IPS-18a (cell line): ENCODE data around the gene FAM168A.

Source experiments
- H3K27ac ChIP-seq: one replicate; pipeline ENCODE4 v1.5.1; 2013; ENCODE audit warnings: low read length
- H3K27me3 ChIP-seq: one replicate; pipeline ENCODE4 v1.6.1; 2013; ENCODE audit warnings: mild to moderate bottlenecking, low read length; ENCODE audit not compliant: control insufficient read depth, insufficient read depth
- H3K36me3 ChIP-seq: one replicate; pipeline ENCODE4 v1.6.1; 2013; ENCODE audit warnings: low read depth, low read length; ENCODE audit not compliant: control insufficient read depth
- H3K4me1 ChIP-seq: one replicate; pipeline ENCODE4 v1.6.1; 2013; ENCODE audit warnings: low read depth, low read length; ENCODE audit not compliant: control insufficient read depth
- H3K4me3 ChIP-seq: one replicate; pipeline ENCODE4 v1.5.1; 2013; ENCODE audit warnings: low read length
- H3K9ac ChIP-seq: one replicate; pipeline ENCODE4 v1.6.1; 2013; ENCODE audit warnings: mild to moderate bottlenecking, low read length, moderate library complexity
- H3K9me3 ChIP-seq: one replicate; pipeline ENCODE4 v1.6.1; 2013; ENCODE audit warnings: low read depth, low read length; ENCODE audit not compliant: control insufficient read depth

The FAM168A gene

DNA sequence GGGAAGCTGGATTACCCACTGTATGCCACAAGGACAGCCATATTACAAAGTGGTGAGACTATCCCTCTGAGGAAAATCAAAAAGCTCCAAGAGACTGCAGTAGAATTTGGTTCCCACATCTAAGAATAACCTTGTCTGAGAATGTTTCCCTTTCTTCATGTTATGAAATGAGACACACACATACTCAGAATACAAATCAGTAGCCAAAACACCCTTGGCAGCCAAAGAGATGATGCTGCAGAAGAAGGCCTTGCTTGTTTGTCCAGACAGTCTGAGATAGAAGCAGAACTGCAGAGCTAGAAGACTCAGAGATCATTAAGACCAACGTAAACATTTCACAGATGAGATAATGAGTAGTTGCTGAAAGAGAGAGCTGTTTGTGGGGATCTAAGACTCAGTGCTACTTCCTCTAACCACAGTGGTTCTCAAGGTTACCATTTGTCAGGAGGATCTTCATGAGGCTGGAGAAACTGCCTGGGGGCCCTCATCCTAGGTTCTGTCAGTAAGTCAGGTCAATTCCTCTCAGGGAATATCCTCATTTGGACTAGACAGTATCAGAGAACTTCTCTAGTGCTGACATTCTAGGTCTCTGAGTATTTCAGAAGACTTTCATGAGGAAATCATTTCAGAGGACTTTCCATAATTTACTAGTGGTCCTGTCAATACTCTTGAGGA lies 182.8 kb downstream of the FAM168A start:
- Histone ChIP-seq H3K4me3 (no peak overlapping the region), H3K36me3 (no peaks in the 10 kb centered on the region), H3K9ac (no peak overlapping the region), H3K9me3 (no peaks in the 10 kb centered on the region), H3K27ac (no peak overlapping the region), H3K27me3 (no peaks in the 10 kb centered on the region), H3K4me1 (no peaks in the 10 kb centered on the region)

DNA sequence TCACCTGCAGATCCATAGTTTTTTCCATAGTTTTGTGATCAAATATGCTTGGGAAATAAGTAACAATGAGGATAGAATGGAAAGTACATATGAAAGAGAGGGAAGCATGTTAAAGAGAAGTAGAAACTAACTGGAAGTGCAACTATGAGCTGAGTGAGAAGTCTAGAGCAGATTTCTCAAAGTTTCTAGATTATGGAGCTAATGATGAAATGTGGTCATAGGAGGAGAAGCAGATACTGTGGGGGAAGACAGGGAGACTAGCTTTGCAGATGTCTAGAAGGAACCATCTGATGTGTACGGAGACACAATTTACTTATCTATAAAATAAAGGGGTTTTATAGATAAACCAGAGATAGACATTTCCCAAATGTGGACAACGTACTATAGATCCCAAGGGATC lies 184.7 kb downstream of the FAM168A start:
- Histone ChIP-seq H3K9me3 (no peaks in the 10 kb centered on the region), H3K9ac (no peak overlapping the region), H3K4me3 (no peak overlapping the region), H3K4me1 (no peaks in the 10 kb centered on the region), H3K27me3 (no peaks in the 10 kb centered on the region), H3K27ac (no peak overlapping the region), H3K36me3 (no peaks in the 10 kb centered on the region)

DNA sequence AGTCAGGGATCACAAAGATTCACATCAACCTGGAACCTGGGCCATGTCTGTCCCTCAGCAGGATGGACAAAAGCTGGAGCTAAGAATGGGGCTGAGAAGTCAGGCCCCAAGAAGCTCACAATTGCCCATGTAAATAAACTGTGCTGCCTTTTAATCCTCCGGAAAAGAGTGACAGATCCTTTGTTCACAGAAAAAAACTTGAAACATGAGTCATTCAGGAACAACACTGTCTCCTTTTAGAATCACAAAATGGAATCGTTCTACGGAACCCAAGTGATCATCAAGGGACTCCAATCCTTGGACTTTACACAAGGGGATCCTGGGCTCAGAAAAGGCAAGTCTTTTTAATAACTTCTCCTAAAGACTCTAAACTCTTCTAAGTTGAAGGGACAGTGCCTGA lies 185.6 kb downstream of the FAM168A start:
- Histone ChIP-seq H3K4me3 (no peak overlapping the region), H3K36me3 (no peaks in the 10 kb centered on the region), H3K27ac (no peak overlapping the region), H3K9me3 (no peaks in the 10 kb centered on the region), H3K4me1 (no peaks in the 10 kb centered on the region), H3K27me3 (no peaks in the 10 kb centered on the region), H3K9ac (no peak overlapping the region)

DNA sequence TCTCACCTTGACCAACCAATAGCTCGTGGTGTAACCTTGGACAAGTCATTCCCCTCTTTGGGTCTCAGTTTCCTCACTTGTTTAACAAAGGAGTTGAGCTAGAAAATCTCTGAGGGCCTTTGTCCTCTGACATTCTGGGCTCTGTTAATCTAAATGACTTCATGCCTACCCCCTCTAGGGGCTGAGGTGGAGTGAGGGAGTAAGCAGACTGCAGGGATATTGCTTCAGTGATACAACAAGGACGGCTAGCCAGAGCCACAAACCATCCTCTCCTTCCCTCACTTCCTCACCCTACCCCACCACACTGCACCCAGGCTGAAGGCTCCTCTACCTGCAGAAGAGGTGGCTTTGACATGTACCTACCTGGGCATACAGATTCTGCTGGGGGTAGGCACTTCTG lies 186.9 kb downstream of the FAM168A start:
- no peaks in the 10 kb centered on the region for H3K27me3 ChIP-seq
- no peak overlapping the region for H3K4me3 ChIP-seq
- no peak overlapping the region for H3K9ac ChIP-seq
- H3K4me1 ChIP-seq: no peaks in the 10 kb centered on the region
- H3K27ac ChIP-seq: no peak overlapping the region
- no peaks in the 10 kb centered on the region for H3K36me3 ChIP-seq
- no peaks in the 10 kb centered on the region for H3K9me3 ChIP-seq

DNA sequence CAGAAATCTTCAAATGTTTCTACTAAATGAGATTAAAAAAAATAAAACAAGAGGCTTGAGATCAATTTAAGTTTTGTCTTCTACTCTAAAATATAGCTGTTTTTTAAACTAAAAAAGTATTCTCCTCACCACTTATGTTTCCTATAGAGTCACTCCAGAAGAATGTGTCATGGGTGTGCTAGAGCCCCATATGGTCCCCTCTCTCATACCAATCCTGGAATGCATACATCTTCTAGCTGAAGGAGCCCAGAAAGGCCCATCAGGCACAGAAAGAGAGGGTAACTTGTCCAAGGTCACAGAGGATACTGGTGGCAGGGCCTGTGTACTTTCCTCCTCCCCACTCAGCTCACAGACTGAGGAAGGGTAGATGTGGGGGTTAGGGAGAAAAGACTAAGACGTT lies 187.3 kb downstream of the FAM168A start:
- Histone ChIP-seq H3K9ac (no peak overlapping the region), H3K27ac (no peak overlapping the region), H3K36me3 (no peaks in the 10 kb centered on the region), H3K27me3 (no peaks in the 10 kb centered on the region), H3K4me1 (no peaks in the 10 kb centered on the region), H3K9me3 (no peaks in the 10 kb centered on the region), H3K4me3 (no peak overlapping the region)

DNA sequence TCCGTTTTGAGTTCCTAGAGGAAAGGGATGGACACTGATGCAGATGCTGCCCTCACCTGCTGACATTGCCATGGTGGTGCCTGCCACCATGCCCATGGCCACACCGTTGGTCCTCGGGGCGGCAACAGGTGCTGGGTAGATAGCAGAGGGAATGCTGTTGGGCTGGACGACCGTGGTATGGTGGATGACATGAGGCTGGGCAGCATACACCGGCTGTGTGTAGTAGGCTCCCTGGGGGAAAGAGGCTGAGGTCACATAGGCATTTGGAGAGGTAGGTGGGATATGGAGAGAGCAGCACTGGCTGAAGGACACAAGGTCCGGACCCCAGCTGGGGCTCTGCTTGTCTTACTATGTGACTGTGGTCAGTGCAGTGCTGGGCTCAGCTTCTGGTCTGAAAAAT lies 188.5 kb downstream of the FAM168A start:
- H3K27me3 ChIP-seq: no peaks in the 10 kb centered on the region
- no peak overlapping the region for H3K4me3 ChIP-seq
- no peaks in the 10 kb centered on the region for H3K36me3 ChIP-seq
- H3K9ac ChIP-seq: no peak overlapping the region
- no peaks in the 10 kb centered on the region for H3K9me3 ChIP-seq
- H3K4me1 ChIP-seq: no peaks in the 10 kb centered on the region
- no peak overlapping the region for H3K27ac ChIP-seq

DNA sequence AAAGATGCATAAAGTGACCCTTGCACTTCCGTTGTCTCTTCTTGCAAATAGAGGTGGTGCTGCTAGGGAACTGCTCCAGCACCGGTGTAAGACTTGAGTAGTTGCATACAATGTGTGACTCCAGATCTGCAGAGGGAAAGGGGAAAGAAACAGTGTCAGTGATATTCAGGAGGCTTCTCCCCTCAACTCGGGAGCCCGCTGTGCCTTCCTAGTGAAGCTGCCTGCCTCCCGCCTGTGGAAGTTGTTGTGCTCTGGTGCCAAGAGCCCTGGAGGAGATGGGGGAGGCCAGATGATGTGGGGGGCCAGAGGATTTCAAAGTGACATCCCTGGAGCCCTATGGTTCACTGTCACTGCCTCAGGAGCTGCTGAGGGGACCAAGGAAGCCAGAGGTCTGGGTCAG lies 191.3 kb downstream of the FAM168A start:
- H3K4me1 ChIP-seq: peaks cover 5% of the 10 kb centered on the region
- H3K4me3 ChIP-seq: no peak overlapping the region
- H3K9ac ChIP-seq: no peak overlapping the region
- no peaks in the 10 kb centered on the region for H3K36me3 ChIP-seq
- H3K27ac ChIP-seq: no peak overlapping the region
- no peaks in the 10 kb centered on the region for H3K9me3 ChIP-seq
- no peaks in the 10 kb centered on the region for H3K27me3 ChIP-seq

DNA sequence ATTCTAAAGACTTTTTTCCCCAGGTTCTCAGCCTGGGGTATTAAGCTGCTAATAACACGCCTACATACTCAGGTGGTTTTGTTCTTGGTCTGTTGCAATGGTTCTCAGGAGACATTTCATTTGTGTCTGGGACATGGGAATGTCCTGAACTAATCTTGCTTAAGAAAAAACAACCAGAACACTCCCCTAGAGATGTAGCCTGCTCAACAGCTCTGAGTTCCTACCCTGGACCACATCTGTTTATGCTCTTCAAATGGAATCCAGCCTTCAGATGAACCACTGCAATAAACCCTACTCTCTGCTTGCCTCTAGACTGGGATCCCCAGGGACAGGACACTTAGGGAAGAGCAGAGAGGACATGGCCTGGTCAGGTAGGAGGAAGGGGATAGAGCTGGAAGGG lies 191.8 kb downstream of the FAM168A start:
- H3K4me1 ChIP-seq: peaks cover 5% of the 10 kb centered on the region
- H3K9ac ChIP-seq: no peak overlapping the region
- no peak overlapping the region for H3K27ac ChIP-seq
- H3K27me3 ChIP-seq: no peaks in the 10 kb centered on the region
- no peaks in the 10 kb centered on the region for H3K36me3 ChIP-seq
- no peaks in the 10 kb centered on the region for H3K9me3 ChIP-seq
- no peak overlapping the region for H3K4me3 ChIP-seq

DNA sequence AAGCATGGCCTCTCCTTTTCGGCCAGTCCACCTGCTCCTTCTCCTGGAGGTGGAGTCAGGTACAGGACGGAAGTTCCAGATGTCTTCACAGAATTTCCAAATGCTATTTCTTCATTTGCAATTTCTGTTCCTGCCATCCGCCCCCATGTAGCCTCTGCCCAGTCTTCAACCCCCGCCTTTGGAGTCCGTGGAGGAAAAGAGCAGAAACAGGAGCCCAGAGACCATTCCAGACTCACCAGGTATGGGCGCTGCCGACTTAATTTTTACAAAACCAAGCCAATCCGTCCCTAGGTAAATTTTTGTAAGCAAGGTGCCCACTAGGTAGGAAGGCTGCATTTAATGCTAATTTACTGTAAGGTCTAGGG lies 192.8 kb downstream of the FAM168A start:
- Histone ChIP-seq H3K9me3 (no peaks in the 10 kb centered on the region), H3K4me1 (peaks cover 5% of the 10 kb centered on the region), H3K36me3 (no peaks in the 10 kb centered on the region), H3K9ac (no peak overlapping the region), H3K27ac (no peak overlapping the region), H3K27me3 (no peaks in the 10 kb centered on the region), H3K4me3 (no peak overlapping the region)

DNA sequence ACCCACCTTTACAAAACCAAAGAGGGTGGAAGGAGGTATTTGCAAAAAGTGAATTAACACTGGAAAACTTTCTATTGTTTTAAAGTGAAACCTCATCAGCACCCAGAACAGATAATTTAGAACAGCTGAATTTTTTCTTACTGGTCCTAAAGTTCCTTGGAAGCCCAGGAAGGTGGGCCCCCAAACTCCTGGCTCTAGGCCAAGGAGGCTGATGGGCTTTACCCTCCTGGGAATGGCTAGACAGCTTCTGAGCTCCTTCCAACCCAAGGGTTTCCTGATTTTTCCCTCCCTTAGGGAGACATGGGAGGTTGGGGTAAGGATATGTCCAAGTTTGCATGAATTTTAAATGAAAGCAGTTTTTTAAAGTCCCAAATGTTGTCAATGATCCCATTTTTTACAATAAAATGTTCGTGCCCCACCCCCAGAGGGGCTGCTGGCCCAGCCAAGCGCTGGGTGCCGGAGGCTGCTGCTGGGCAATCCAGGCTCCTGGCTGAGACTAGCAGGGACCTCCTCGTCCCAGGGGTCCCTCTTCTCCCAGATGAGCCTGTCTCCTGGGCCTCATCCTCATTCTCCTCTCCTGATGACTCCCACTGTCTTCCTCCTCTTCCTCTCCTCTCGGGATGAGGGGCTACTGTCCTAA lies 193.3 kb downstream of the FAM168A start:
- H3K9ac ChIP-seq: no peak overlapping the region
- H3K36me3 ChIP-seq: no peaks in the 10 kb centered on the region
- H3K4me3 ChIP-seq: no peak overlapping the region
- H3K27me3 ChIP-seq: no peaks in the 10 kb centered on the region
- no peaks in the 10 kb centered on the region for H3K9me3 ChIP-seq
- peaks cover 5% of the 10 kb centered on the region for H3K4me1 ChIP-seq
- H3K27ac ChIP-seq: no peak overlapping the region

DNA sequence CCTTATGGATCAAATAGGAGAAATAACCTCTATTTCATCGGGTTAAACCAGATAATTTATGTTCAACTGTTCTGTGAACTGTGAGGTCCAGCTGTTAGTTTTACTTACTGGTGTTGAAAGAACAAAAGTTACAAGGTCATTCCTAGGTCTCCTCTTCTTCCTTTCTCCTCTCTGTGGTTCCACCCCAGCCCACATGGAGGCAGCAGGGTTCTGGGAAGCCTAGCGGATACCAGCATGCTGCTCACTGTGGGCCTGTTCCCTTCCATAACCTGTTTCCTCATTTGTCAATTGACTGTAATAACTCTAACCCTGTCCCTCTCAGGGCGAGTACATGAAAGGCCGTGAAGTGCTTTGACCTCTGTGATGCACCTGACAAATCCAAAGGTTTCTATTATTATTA lies 193.9 kb downstream of the FAM168A start:
- Histone ChIP-seq H3K9me3 (no peaks in the 10 kb centered on the region), H3K27ac (no peak overlapping the region), H3K36me3 (no peaks in the 10 kb centered on the region), H3K9ac (no peak overlapping the region), H3K27me3 (no peaks in the 10 kb centered on the region), H3K4me1 (peaks cover 5% of the 10 kb centered on the region), H3K4me3 (no peak overlapping the region)

DNA sequence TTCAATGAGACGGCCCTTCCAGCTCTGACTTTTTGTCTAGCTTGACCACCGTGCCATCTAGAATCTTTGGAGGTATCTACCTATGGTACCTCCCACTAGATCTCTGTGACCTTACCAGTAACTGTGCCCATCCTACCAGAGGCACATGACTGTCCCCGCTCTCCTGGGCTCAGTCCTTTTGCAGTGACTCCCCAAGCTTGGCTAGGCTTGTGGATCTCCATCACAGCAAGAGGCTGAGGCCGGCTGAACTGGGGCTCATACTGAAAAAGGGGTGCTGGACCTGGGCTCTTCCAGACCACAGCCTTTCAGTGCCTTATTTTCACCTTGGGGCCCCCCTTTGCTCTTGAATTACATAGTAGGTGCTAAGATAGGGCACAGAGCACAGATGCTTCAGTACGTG lies 194.4 kb downstream of the FAM168A start:
- Histone ChIP-seq H3K4me3 (no peak overlapping the region), H3K9me3 (no peaks in the 10 kb centered on the region), H3K4me1 (peaks cover 5% of the 10 kb centered on the region), H3K9ac (no peak overlapping the region), H3K36me3 (no peaks in the 10 kb centered on the region), H3K27me3 (no peaks in the 10 kb centered on the region), H3K27ac (no peak overlapping the region)
